AG04449 (cell line): ENCODE data around the gene MSL2.
"Not testable (repeated sequence)": the region's sequence is repeated elsewhere in the genome, so short reads cannot be mapped to it uniquely, and the experiment has no call there.

Experiments used
- CTCF ChIA-PET: fragments of 350-600 bp; formaldehyde crosslinking; extraction: SDS; loops from one replicate; lab custom pipeline; 2021; ENCODE audit warnings: antibody characterized with exemption; lab: Yijun Ruan, JAX
- POLR2A ChIA-PET: fragments of 400-600, 350-600 bp; formaldehyde crosslinking; extraction: SDS; loops from one replicate; lab custom pipeline; 2020; ENCODE audit warnings: antibody characterized with exemption, inconsistent platforms; lab: Yijun Ruan, JAX
- DNase-seq: peaks from one replicate; pipeline ENCODE4 v3.0.0-alpha.2; 2010; ENCODE audit warnings: low read depth, low spot score
- H3K4me3 ChIP-seq: 2 replicates; pipeline ENCODE4 v1.5.1; 2011; ENCODE audit warnings: low read depth, mild to moderate bottlenecking, control low read depth, low read length
- TF ChIP-seq, protein P1 (sequence below): IDR thresholded peaks from one replicate; pipeline ENCODE4 v1.5.1; 2011; ENCODE audit warnings: mild to moderate bottlenecking, moderate library complexity, low read length, control low read depth, inconsistent platforms; ENCODE audit not compliant: insufficient read depth; ENCODE audit errors: missing control alignments

The MSL2 gene

DNA sequence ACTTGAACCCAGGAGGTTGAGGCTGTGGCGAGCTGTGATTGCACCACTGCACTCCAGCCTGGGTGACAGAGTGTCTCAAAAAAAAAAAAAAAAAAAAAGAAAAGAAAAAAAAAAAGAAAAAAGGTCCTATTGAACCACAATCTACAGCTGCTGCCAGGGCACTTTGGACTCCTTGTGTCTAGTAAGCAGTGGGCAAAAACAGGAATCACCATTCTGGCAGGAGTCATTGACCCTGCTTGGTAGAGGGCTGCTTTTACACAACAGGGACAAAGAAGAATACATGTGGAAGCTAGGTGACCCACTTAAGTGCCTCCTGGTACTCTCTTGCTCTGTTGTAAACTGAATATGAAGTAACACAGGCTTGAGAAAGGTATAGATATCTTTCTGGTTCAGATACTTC lies 39.4 kb upstream of the MSL2 start:
- ChIA-PET CTCF (no interaction called here), POLR2A (interaction anchor here (0.6 kb wide), 1 partner anchor 555 kb away, joined by 4 read pairs; no protein-coding TSS in a partner anchor)
- H3K4me3 ChIP-seq, result no peak overlapping the region
- TF ChIP-seq, protein P1, sequence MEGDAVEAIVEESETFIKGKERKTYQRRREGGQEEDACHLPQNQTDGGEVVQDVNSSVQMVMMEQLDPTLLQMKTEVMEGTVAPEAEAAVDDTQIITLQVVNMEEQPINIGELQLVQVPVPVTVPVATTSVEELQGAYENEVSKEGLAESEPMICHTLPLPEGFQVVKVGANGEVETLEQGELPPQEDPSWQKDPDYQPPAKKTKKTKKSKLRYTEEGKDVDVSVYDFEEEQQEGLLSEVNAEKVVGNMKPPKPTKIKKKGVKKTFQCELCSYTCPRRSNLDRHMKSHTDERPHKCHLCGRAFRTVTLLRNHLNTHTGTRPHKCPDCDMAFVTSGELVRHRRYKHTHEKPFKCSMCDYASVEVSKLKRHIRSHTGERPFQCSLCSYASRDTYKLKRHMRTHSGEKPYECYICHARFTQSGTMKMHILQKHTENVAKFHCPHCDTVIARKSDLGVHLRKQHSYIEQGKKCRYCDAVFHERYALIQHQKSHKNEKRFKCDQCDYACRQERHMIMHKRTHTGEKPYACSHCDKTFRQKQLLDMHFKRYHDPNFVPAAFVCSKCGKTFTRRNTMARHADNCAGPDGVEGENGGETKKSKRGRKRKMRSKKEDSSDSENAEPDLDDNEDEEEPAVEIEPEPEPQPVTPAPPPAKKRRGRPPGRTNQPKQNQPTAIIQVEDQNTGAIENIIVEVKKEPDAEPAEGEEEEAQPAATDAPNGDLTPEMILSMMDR, result no peak
- DNase-seq, result no peak

DNA sequence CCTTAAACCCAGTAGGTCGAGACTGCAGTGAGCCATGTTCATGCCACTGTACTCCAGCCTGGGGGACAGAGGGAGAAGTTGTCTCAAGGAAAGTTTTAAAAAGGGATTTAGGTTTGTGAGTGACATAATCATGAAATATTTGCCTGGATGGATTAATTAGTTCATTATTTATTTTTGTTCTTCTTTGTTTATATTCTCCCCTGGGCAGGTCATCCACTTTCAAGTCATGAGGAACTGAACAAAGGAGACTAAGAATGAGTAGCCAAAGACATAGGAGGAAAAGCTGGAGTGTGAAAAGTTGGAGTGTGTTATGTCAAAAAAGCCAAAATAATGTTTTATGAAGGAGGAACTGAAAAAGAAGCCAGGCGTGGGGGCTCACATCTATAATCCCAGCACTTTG lies 36.3 kb upstream of the MSL2 start:
- ChIA-PET POLR2A (no interaction called here), CTCF (interaction anchor here (0.8 kb wide), 1 partner anchor 18 kb away, joined by 3 read pairs; no protein-coding TSS in a partner anchor)
- TF ChIP-seq, protein P1, result no peak
- no peak overlapping the region for H3K4me3 ChIP-seq
- DNase-seq, result no peak

DNA sequence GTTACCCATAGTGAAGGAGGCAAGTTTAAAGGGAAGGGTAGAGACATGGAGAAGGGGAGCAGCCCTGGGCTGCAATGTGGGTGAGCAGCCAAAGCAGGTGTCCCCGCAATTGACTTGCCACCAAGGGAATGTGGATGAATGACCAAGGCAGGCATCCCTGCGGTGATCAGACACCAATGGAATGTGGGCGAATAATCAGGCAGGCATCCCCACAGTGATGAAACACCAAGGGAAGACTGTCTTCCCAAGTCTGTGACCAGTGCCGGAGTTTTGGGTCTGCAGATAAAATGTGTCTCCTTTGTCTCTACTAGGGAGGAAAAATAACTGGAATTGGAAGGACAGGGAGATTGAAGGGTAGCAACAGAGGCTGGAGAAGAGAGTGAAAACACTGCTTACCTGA lies 26.6 kb upstream of the MSL2 start:
- H3K4me3 ChIP-seq, POLR2A ChIA-PET, CTCF ChIA-PET, DNase-seq: not testable (repeated sequence)

- ChIA-PET CTCF (no interaction called here), POLR2A (no interaction called here)
- TF ChIP-seq, protein P1, result no peak
- no peak for DNase-seq
- no peak overlapping the region for H3K4me3 ChIP-seq
These were observed 15.4 kb upstream of the MSL2 start for GRCh38 chr3:136211547-136211946.

GRCh38 chr3:136209921-136210320 lies 13.8 kb upstream of the MSL2 start:
- ChIA-PET POLR2A (no interaction called here), CTCF (interaction anchor here (1.6 kb wide), 1 partner anchor 38 kb away, joined by 4 read pairs; no protein-coding TSS in a partner anchor)
- no peak for DNase-seq
- TF ChIP-seq, protein P1, result no peak
- H3K4me3 ChIP-seq, result no peak overlapping the region

DNA sequence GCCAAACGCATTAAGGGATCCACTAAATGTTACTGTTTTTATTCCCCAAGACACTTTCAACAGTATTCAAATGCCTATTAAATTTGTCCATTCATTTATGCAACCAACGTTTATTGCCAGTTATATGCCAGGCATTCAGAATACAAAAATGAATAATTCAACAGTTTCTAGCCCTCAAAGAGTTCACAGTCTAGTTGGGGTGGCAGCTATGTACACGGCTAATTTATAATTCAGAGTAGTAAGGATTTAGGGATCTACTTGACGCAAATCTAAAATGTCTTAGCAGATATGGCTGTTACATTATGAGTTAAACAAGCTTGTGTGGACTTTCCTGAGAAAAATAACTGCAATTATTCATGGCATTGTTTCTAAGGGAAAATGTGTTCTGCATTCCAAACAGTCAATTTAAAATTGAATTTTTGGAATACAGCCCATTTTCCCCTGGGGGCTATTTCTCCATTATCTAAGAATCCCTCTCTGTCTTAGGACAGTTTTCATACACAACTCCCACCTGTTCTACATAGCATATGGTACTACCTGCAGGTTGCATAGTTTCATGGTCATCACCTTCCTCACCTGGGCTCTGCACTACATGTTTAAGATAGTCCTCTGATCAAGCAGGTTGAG lies 11.5 kb upstream of the MSL2 start:
- ChIA-PET CTCF (interaction anchor here (1.5 to 3.0 kb wide), 2 partner anchors 10 to 545 kb away, joined by 3 to 10 read pairs; partner anchors contain the start of gene MSL2), POLR2A (interaction anchor here (1.6 kb wide), 1 partner anchor 11 kb away, joined by 7 read pairs; the partner anchor contains the start of gene MSL2)
- H3K4me3 ChIP-seq, result no peak overlapping the region
- DNase-seq, result no peak
- TF ChIP-seq, protein P1, result no peak

DNA sequence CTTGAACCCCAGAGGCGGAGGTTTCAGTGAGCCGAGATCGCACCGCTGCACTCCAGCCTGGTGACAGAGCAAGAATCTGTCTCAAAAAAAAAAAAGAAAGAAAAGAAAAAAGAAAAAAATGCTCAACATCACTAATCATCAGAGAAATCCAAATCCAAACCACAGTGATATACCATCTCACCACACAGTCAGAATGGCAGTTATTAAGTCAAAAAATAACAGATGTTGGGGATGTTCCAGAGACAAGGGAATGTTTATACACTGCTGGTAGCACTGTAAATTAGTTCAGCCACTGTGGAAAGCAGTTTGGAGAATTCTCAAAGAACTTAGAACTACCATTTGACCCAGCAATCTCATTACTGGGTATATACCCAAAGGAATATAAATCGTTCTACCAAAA lies 3.1 kb upstream of the MSL2 start:
- H3K4me3 ChIP-seq, DNase-seq, POLR2A ChIA-PET: not testable (repeated sequence)
- CTCF ChIA-PET, result interaction anchor here (3.4 kb wide), 1 partner anchor 8 kb away, joined by 10 read pairs; no protein-coding TSS in a partner anchor

GRCh38 chr3:136198462-136199078 lies 2.4 kb upstream of the MSL2 start:
- ChIA-PET POLR2A (interaction anchor here (1.0 kb wide), 1 partner anchor 12 kb away, joined by 3 read pairs; no protein-coding TSS in a partner anchor), CTCF (interaction anchor here (1.4 to 3.4 kb wide), 2 partner anchors 9 to 12 kb away, joined by 4 to 10 read pairs; no protein-coding TSS in a partner anchor)
- not testable (repeated sequence) for DNase-seq, H3K4me3 ChIP-seq
